DMS153 treated with DMSO at 0.1 percent for 48 hours (cell line): ENCODE data around the gene MBOAT7.
"Not testable (repeated sequence)": the region's sequence is repeated elsewhere in the genome, so short reads cannot be mapped to it uniquely, and the experiment has no call there.

Source experiments
- DNase-seq: peaks from one replicate; lab custom pipeline; 2025; ENCODE audit not compliant: unreplicated experiment; lab: John Stamatoyannopoulos, UW

The MBOAT7 gene

DNA sequence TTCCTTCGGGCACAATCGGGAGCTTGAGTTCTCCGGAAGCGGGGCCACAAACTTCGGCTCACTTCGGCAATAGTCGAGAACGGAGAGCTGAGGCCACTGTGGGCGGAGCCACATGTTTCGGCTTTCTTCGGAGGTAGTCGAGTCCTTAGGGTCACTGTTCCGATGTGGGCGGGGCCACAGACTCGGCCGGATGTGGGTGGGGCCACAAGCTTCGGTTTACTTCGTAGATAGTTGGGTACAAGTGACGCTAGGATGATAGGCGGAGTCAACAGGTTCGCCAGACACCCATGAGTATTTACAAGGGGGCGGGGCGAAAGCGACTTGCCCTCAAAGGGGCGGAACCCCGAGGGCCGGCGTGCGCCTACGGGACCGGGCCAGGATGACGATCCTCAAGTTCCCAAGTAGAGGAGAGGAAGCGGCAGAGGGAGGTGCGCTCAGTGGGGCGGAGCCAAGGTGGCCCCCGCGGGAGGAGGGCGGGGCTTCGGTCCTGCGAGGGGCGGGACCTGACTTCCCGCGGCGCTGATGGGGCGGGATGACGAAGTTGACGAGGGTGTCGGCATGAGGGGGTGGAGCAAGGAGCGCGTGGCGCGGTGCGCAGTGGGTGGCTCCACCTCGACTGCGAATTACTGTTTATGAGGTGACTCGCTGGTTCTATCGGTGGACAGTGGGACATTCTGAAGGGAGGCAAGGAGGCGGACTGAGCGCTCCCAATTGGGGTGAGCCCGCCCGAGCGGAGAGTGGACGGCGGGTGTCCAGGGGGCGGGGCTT is 539 bp upstream of the MBOAT7 start:
- peak; percentile 100 for DNase-seq

DNA sequence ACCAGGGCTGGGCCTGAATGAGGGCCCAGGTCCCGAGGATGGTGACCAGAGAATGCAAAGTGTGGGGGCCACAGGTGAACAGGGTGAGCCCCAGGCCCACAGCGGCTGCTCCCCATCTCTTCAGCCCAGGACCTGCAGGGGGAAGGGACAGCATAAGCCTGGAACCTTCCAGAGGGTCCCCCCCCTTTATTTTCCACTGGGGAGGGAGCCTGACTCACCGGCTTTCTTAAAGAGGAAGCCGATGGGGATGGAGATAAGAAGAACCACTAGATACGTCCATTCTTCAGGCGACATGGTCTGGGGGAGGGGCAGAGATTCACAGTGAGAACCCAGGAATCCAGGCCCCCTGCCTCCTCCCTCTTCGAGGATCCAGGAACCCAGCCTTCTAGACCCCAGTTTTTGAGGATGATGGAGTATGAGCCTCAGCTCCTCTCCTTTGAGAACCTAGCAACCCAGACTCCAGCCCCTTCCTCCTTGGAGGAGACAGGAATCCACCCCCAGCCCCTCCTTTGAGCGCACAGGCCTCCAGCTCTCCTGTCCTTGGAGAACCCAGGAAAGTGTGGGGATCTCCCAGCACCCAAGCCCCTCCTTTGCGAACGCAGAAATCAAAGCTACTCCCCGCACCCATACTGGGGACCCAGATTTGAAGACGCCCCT is 1.0 kb downstream of the MBOAT7 start:
- no peak for DNase-seq

- DNase-seq = no peak
Observed at GRCh38 chr19:54186934-54187381, 2.4 kb downstream of the MBOAT7 start.

- DNase-seq = no peak
Observed at GRCh38 chr19:54186351-54186750, 3.0 kb downstream of the MBOAT7 start.

- no peak for DNase-seq
Observed at GRCh38 chr19:54183431-54183830, 5.9 kb downstream of the MBOAT7 start.

DNA sequence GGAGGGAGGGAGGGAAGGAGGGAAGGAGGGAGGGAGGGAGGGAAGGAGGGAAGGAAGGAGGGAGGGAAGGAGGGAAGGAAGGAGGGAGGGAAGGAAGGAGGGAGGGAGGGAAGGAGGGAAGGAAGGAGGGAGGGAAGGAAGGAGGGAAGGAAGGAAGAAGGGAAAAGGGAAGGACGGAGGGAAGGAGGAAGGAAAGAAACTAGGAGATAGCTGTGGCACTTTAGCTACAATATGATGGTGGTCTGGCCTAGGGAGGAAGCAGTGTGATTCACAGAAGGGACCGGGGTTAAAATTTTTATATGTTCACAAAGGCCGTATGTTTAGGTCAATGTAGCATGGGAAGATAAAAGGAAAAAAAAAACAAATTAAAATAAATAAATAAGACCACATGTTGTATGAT is 7.5 kb downstream of the MBOAT7 start:
- not testable (repeated sequence) for DNase-seq

DNA sequence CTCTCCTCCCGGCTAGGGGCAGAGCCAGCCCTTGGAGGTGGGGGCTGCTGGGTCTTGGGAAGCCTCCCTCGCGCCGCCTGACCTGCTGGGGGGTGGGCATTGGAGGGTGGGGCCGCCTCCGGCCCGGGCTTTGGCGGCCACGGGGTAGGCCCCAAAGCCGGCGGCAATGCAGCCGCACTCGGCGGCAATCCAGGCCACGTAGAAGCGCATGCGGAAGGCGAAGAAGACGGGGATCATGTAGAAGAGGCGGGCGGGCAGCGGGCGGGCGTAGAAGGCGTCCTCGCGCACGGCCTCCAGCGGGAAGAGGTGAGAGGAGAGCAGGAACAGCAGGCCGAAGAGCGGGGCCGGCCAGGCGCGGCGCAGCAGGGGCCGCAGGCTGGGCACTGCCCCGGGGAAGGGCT is 8.7 kb downstream of the MBOAT7 start:
- DNase-seq = no peak

GRCh38 chr19:54179921-54180461 is 9.4 kb downstream of the MBOAT7 start:
- DNase-seq = peak; percentile 89

GRCh38 chr19:54179262-54179852 is 10.0 kb downstream of the MBOAT7 start:
- no peak for DNase-seq

DNA sequence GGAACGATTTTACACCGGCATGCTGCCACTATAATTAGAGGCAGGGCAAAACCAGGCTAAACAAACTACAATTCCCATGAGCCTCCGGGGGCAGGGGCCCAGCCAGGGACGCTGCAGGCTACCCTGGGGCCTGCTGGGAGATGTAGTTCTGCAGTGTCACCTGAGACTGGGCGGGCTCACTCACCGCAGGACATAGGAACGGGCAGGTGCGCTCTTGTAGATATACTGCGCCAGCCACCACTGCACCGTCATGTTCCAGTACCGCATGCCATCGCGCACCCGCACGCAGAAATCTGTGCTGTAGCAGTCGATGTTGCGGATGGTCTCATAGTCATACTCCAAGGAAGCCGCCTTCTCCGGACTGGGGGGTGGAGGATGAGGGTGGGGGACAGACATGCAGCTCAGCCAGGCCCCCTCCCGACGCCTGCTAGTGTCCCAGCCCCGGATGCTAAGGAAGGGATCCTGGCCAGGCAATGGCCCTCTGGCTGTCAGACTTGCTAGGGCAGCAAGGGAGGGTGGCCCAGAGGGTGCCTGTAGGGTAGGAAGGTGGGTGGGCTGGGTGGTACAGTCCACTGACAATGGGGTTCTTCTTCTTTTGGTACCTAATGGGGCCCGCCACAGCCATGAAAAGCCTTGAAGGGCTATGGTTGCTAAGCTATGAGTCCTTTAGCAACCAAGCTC is 10.7 kb downstream of the MBOAT7 start:
- DNase-seq = peak; percentile 70

DNA sequence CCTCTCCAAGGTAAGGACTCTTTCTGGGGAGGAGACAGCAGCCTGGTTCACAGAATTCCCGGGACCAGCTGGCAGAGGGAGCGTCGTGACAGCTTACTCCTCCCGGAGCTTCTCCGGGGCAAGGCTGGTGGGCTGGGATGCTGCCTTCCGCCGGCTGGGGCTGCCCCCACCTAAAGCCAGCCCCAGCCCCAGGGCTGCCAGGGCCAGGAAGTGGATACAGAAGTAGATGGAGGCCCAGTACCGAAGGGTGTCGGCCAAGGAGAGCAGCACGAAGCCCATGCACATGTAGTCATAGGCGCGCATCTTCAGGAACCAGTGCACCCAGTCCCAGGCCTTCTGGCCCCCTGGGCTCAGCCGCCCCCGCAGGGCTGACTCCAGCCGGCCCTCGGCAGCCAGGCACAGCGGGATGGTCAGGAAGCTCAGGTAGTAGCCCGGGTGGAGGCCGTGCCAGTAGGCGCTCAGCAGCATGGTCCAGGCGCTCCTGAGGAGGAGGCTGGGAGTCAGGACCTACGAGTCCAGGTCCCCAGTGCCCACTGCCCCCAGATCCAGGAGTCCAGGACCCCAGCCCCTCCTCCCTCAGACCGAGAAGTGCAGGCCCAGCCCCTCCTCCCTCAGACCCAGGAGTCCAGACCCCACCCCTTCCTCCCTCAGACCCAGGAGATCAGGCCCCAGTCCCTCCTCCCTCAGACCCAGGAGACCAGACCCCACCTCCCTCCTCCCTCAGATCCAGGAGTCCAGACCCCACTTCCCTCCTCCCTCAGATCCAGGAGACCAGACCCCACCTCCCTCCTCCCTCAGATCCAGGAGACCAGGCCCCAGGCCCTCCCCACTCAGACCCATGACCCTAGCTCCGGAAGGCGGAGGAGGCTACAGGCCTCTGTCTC is 15.2 kb downstream of the MBOAT7 start:
- no peak for DNase-seq

DNA sequence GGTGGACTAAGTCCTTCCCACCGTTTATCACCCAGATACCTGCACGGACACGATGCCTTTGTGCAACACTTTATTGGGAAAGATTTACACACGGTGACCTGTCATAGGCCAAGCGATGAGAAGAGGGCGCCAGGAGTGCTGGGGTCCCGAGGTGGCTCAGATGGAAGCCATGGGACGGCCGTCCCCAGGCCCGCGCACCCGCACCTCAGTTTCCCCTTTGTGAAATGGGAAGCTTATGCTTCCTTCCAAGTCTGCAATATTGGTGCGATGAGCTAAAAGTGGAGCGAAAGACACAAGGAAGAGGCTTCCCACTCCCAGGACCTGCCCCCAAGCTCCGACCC is 16.1 kb downstream of the MBOAT7 start:
- DNase-seq = no peak

DNA sequence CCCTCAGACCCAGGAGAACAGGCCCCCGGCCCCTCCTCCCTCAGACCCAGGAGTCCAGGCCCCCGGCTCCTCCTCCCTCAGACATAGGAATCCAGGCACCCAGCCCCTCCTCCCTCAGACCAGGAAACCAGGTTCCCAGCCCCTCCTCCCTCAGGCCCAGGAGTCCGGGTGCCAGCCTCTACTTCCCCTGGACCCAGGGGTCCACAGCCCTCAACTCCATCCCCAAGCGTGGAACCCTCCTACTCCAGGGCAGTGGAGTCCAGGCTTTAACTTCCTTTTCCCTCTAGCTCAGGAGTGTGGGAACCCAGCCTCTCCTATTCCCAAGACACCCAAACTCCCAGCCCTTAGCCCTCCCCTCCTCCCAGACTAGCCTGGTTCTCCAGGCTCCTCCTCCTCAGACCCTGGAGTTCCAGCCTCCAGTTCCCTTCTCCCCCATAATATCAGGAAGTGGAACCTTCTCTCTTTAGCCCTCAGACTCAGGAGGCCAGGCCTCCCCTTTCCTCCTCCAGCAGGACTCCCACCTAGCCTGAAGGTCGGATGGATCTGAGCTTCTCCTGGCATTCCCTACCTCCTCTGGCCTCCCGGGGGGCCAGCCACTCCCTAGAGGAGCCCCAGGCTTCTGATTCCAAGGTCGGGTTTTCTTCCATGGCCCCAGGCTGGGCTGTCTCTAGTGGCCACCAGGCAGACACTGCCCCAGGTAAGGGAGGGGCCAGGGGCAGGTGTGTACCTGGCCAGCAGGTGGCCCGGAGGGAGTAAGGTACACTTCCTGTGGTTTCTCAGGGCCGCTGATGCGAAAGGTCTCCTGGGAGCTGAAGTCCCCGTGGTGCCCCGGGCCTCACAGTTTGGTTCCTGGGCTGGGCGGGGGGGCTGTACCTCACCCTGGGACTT is 16.7 kb downstream of the MBOAT7 start, which contains the start of gene TMC4:
Gene TMC4 (minus strand): TSS at position 690 of the 888 bp plus-strand sequence. CDS start 43 bp downstream, at position 647.
- DNase-seq = peak; percentile 70

DNA sequence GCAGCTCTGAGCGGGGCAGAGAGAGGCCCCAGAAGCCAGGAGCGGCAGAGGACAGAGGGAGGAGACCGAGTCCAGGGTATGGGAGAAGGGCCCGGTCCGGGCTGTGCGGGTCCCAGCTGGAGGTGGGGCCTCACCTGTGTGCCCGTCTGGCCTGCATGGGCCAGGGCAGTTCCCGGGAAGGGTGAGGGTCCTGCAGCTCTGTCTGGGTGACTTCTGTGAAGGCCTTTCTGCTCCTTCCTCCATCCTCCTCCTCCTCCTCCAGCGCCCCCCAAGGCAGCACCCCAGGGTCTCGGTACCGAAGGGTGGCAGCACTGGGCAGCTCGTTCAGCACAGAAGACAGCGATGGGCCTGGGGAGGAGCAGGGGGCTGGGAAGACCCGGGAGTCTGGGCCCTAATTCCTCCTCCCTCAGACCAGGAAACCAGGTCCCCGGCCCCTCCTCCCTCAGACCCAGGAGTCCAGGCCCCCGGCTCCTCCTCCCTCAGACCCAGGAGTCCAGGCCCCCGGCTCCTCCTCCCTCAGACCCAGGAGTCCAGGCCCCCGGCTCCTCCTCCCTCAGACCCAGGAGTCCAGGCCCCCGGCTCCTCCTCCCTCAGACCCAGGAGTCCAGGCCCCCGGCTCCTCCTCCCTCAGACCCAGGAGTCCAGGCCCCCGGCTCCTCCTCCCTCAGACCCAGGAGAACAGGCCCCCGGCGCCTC is 17.5 kb downstream of the MBOAT7 start:
- not testable (repeated sequence) for DNase-seq

GRCh38 chr19:54169149-54169740 is 20.1 kb downstream of the MBOAT7 start:
- no peak for DNase-seq

DNA sequence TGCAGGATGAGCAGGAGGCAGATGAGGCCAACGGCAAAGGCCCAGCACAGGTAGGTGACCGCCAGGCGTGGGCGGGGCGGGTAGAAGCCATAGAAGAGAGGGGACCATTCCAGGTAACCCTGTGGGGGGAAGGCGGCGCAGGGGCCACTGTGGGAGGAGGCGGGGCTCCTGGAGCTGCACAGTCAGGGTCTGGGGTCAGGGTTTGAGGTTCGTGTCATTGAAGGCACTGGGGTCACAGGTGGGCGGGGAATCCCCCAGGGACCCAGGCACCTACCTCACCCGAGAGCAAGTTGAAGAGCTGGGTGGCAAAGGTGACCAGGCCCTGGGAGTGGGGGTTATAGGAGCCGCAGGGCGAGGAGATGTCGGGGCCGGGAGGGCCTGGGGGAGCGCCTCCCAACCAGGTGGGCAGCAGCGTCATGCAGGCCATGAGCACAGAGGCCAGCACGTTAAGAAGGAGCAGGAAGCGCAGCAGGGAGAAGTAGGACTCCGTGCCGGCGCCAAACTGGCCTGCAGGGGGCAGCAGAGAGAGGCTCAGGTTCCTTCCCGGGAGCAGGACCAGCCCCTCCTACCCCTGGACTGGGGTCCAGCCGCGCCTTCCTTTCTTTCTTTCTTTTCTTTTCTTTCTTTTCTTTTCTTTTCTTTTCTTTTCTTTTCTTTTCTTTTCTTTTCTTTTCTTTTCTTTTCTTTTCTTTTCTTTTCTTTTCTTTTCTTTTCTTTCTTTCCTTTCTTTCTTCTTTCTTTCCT is 21.0 kb downstream of the MBOAT7 start:
- peak; percentile 66 for DNase-seq

- DNase-seq = no peak
Observed at GRCh38 chr19:54165222-54165621, 24.2 kb downstream of the MBOAT7 start.
